ENCODE measurements around the gene TKT.

- TF ChIP-seq, protein P1, sequence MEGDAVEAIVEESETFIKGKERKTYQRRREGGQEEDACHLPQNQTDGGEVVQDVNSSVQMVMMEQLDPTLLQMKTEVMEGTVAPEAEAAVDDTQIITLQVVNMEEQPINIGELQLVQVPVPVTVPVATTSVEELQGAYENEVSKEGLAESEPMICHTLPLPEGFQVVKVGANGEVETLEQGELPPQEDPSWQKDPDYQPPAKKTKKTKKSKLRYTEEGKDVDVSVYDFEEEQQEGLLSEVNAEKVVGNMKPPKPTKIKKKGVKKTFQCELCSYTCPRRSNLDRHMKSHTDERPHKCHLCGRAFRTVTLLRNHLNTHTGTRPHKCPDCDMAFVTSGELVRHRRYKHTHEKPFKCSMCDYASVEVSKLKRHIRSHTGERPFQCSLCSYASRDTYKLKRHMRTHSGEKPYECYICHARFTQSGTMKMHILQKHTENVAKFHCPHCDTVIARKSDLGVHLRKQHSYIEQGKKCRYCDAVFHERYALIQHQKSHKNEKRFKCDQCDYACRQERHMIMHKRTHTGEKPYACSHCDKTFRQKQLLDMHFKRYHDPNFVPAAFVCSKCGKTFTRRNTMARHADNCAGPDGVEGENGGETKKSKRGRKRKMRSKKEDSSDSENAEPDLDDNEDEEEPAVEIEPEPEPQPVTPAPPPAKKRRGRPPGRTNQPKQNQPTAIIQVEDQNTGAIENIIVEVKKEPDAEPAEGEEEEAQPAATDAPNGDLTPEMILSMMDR (IDR thresholded peaks at IDR 0.05) = no peak
- TF ChIP-seq POLR2A (IDR thresholded peaks at IDR 0.05) = no peak
Observed at GRCh38 chr3:53222183-53222901, 33.5 kb downstream of the TKT start.

All from Peyer's patch (tissue), 4 donors.